Stimulated activated CD8-positive, alpha-beta memory T cell treated with anti-CD3 and anti-CD28 coated beads, Interleukin-4, amount 100 ng/mL, for 1 hour (primary cell): Measurements from ENCODE around the gene DHRS12.

Source experiments
- DNase-seq, 2 donors: peaks; one replicate each; pipeline ENCODE4 v3.0.0-alpha.2; 2020; ENCODE audit warnings: low read depth in 2 of 2, low spot score in 1 of 2

DHRS12 gene

DNA sequence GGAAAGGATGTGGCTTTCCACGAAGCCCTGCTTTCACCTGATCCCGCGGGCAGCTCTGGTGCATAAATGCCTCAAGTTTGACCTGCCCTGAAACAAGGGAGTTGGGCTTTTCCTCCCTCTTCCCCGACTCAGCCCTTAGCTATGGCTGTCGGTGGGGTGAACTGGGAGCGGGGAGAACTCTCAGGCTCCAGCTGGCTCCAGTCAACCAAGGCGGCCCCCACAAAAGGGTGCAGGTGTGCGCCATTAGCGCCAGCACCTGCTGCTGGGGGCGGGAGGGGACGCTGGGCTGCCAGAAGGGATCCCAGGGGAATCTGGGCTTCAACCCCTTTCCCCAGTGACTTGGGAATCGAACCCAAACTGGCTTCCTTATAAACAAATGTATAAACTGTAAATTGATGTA lies 7.1 kb upstream of the DHRS12 start:
- no peak for DNase-seq

DNA sequence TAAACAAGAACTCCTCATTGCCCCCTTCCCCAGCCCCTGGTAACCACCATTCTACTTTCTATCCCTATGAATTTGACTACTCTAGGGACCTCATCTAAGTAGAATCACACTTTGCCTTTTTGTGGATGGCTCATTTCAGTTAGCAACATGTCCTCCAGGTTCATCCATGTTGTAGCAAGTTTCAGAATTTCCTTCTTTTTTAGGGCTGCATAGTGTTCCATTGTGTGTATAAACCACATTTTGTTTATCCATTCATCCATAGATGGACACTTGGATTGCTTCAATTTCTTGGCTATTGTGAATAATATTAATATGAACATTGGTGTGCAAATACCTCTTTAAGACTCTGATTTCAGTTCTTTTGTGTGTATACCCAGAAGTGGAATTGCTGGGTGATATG lies 4.8 kb upstream of the DHRS12 start:
- DNase-seq, result no peak

DNA sequence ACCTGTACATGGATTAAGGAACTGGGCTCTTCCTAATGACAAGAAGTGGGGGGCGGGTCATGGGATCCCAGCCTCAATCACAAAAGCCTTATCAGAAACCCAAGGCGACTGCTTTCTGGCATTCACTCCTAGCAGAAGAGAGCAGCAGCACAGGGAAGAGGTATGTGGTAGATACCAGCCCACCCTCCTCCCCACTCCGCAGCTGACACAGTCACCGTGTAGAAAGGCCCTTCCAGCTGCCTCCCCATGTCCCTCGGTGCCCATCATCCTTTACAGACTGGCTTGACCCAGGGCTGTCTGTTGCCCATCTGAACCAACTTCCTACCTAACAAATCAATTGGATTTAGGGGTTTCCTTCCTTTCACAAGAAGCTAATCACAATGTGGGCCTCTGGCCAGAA lies 3.1 kb upstream of the DHRS12 start:
- DNase-seq, result no peak

DNA sequence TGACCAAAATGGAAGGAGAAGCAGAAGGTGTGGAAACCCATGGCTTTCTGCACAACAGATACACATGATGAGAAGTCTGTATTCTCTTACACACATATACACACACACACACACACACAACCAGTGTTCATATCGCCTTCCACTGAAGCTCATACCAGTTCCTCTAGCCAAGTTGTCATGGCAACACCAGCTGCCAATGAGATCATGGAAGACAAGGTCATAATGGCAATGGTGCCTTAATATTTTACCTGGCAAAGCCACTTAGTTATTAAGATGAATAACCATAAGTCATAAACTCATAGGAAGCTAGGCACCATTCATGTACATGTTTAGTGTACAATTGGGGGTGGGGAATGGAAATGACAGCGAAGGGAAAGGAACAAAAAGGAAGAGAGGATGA lies 2.6 kb upstream of the DHRS12 start:
- no peak for DNase-seq

DNA sequence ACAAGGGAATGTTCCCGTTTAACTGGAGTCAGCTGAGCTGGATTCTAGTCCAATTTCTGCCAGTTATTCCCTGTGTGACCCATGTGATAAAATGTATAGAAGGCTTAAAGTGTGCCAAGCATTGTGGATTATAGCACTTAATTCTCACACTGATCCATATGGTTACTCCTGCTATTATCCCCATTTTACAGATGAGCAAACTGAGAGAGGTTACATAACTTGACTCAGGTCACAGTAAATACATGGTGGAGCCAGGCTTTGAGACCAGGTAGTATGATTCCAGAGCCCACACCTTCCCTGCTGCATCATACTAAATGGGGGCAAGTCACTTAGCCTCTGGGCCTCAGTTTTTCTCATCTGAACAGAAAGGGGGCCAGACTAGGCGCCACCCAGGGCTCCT lies 2.0 kb upstream of the DHRS12 start:
- no peak for DNase-seq

DNA sequence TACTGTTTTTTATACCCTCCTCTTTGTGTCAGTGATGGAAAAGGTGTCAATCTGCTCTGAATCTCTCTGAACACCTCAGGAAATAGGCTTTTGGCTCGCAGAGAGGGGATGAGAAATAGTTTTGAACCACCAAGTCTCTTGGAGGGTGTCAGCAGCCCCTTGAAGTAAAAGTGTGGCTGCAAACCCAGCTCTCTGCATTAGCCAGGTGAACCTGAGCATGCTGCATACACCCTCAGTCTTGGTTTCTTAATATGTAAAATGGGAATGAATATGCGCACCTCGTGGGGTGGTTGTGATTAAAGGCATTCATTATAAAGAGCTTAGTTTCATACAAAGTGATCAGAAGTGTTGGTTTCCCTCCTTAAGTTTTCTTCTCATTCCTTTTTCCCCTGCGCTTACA lies 1.4 kb upstream of the DHRS12 start:
- DNase-seq, result no peak

DNA sequence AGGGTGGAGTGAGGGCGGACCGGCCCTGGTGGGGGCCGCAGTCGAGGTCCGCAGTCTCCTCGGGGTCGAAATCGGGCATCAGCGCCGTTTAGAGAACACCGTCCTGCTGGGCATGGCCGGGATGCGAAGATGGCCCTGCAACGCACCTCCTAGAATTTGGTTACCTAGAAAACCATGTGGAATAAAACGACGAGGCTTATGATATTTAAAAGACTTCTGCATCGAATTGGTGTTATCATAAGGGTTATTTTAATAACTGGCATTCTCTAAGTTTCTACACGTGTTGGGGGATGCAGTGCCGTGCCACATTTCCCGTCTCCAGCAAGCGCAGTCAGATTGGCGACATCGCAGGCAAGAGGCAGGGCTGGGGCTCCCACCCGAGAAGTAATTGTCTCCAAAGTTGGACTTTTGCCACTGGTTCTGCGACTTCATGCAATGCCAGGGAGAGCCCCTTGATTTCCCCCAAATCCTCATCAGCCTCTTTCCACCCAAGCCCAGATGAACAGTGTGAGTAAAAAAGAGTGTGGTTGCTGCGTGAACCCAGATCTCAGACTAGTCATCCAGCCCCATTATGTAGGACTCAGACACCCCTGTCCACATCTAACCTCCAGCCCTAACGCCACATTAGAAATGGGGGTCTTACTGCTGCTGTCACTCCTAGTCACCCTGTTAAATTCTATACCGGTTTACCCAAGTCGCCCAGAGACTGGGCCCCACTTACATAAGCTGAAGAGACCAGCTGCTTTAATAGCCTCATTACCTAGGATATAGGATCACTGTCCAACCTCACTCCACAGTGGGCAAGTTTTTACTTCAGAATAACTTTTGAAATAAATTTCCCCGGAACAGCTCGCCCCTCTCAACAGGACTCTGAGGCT lies 571 bp upstream of the DHRS12 start:
- DNase-seq, result peak in 1 of 2 donors; percentile 17

DNA sequence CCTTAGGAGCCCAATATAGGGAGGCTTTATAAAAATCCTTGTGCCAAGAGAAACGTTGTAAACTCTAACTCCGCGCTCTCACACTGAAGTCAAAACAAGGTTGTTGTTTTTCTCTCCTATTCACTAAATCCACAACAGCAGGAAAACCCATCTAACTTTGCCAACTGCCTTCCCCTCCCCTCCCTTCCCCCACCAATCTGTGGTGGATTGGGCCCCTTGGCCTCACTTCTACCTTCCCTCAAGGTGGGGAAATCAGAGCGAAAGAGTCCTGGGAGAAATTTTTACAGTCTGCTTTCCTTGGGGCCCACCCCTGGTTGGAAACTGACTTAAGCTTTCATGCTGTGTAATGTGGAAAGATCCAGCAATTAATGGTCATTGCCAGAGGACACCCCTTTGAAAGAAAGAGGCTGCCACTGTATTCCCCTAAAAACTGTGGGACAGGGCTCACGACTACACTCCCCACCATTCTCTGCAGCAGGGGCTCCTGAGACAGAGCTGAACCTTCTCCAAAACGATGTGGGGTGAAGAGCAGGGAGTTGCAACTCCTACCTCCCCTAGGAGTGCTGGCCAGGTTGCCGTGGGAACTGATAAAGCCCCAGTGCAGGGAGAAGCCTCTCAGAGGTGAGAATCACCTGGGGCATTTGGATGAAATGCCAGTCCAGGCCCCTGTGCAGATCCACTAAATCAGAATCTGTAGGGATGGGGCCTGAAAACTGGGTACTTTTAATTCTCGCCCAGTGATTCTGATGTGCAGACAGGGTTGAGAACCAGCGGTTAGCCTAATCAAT lies 1.1 kb downstream of the DHRS12 start:
- no peak for DNase-seq

DNA sequence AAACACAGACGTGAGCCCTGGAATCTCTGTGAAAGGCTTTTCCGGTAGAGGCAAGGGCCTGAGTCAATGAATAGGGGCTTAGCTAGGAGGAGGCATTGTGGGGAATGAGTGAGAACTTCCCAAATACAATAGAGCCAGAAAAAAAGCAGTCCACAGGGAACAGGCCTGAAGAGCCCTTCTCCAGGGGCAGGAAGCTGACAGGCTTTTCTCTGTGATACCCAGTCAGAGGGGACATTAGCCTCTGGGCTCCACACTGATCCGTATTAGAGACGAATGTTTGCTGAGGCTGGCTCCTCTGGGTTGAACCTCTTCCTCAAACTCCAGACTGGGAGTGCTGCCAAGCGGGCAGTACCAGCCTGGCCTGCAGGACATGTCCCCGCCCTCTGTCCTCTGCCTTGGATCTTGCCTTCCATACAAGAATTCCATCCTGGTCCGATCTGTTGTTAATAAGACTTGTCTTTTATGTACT lies 2.3 kb downstream of the DHRS12 start:
- no peak for DNase-seq

DNA sequence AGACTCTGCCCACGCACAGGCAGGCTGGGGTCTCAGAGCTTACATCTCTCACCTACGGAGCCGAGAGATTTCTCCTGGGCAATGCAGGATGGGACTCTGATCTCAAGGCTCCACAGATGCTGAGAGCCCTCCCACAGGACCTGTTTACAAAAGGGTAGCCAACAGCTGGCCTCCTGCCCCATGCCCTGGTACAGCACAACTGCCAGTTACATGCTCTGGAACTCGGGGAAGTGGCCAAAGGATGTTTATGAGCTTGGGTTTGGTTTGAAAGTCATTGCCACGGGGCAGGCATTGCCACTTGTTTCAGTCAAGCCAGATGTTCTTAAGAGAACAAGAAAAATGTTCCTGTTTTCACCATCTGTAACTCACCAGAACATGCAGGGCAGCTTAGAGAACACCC lies 3.5 kb downstream of the DHRS12 start:
- no peak for DNase-seq

DNA sequence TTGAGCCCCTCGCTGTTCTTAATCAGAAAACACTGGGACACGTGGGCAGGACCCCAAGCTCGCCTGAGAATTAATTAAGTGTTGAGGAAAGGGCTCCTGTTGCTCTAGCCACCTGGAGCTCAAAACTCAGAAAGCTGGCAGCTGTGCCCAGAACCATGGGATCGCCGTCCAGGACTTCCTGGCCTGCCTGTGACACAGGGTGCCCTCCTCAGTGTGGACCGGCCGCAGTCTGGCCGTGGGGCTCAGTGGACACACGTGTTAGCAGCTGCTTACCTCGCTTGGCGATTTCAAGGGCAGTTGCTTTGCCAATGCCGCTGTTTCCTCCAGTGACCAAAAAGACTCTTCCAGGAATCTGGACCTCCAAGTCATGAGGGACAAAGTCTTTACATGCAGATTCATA lies 4.7 kb downstream of the DHRS12 start:
- no peak for DNase-seq

DNA sequence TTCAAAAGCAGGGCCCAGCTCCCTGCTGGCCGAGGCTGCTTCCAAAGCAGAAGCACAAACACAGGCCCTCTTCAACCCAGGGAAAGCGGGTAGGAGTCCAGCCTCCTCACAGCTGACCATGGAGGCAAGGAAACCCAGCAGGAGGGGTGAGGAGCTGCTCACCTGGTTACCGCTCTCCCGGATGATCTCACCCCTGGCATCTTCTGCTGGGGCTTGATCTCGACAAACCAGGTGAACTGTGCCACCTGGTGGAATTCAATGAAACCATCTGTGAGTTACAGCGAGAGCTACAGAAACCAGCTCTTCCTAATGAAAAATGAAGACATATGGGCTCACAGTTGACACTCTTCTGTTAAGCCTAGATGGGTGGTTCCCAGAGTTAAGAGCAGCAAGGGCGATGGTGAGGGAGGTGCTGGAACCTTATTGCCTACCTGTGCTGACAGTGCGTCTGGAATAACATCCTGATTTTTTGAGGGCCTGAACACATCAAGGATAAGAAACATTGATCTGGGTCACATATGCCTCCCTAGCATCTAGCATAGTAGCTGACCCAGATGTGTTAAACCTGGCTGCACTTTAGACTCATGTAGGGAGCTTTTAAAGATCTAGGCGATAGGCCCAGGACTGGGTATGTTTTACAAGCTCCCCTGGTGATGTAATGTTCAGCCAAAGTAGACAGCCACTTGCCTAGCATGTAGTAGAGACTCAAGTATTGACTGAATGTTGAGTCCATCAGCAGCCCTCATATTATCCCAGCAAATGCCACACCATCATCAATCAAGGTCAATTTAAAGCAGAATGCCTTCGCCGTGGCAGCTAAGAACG lies 6.1 kb downstream of the DHRS12 start:
- peak in 1 of 2 donors; percentile 18 for DNase-seq

DNA sequence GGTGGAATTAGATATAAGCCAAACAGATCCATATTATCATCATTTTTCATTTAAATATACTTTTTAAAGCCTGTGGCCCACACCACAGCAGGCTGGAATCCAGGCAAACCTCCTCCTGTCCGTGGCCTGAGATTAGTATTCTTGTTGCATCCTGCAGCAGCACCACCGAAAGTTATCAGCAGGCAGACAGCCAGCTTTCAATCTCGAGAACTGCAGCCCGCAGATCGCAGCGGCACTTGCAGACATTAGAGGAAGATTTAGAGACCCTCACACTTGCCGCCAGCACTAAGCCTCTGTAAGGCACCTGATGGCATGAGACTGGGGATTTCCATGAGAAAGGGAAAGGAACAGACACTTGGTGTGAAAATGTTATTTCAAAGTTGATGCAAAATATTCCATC lies 7.4 kb downstream of the DHRS12 start:
- no peak for DNase-seq

DNA sequence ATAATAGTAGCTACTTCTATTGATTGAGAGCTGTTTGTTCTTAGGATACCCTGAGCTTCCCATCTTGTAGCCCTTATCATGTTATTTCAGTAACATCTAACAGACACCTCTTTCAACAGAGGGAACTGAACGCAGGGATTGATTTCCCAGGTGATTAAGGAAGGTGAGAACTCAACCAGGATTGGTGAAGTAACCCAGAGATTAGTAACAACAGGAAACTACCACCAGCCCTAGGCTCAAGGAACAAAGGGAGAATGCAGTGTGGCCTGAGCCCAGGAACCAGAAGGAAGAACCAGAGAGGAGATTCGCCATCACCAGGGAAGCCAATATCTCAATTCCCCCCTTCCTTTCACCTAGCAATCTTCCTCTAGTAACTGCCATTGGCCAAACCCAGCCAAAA lies 8.5 kb downstream of the DHRS12 start:
- no peak for DNase-seq

DNA sequence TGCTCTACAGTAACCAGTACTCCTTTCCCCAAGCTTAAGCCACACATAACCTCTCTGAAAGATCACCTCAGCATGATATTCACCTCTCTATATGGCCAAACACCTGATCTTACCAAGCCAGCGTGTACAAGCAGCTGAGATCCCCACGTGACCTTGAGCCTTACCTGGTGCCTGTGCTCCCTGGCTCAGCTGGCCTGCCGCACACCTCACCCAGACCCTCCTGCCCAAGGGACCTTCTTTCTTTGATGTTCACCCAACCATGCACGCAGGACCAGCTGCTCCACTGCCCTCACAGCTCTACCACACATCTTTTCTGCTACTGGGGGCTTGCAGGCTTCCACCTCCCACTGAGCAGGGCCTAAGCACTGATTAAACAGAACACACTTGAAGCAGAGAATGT lies 9.0 kb downstream of the DHRS12 start:
- no peak for DNase-seq

DNA sequence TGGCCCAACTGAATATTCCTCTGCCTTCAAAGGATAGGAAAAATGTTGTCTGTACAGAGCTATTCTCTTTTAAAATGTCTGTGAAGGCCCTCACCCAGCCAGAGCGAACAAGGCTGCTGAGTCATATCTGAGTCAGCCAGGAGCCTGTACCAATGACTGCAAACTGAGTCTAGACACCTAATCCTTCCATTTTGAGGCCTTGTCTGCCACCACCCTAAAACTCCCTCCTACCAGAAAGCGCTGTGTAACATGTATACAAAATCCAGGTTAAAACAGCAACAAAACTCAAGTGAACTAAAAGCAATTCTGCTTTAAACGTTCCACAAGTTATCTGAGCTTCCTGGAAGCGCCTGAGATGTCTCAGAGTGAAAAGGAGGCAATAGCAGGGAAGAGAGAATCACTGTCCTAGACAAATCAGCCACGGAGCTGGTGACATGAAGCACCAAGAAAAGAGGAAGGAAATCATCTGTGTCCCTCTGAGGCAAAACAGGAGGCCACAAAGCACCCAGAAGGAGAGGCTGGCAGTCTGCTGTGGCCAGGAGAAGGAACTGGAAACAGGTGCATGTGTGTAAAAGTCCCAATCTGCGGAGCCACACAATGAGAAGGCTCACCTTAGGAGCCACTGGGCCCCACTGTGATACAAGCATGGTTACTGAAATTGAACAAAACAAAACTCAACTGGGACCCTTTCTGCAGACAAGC lies 10.2 kb downstream of the DHRS12 start:
- DNase-seq, result no peak

DNA sequence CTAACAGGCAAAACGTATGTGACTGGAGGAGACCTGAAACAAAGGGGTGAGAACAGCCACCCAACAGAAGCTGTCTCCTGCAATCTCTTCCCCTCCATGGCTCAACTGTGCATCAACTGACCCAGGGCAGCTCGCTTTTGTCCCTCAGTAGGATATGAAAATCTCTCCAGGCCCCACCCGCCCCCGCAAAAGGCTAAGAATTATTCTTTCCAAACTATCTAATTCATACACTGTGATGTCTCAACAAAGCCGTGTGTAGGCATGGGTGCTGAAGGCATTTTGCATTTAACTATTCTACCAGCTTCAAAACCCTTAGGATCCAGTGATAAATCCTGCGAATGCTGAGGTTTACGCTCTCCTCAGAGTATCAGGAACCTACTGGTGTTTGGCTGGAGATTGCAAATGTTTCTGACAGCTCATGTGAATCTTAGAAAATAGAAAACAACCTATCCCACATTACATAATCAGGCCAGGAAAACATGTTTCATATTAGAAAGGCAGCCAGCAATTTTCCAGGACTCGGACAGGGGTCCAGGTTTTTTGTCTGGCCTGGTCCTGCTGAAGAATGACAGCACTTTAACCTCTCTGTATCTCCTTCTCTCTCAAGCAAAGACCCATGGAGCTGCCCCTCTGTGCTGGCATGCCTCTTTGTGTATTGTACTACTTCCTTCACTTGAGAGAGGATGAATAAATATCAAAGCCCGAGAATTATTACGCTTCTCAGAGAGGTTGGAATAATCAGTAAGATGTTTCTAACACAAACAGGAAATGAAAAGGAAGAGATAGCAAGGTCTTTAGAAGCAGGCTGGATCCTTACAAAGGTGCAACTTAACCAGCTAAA lies 17.3 kb downstream of the DHRS12 start:
- no peak for DNase-seq

DNA sequence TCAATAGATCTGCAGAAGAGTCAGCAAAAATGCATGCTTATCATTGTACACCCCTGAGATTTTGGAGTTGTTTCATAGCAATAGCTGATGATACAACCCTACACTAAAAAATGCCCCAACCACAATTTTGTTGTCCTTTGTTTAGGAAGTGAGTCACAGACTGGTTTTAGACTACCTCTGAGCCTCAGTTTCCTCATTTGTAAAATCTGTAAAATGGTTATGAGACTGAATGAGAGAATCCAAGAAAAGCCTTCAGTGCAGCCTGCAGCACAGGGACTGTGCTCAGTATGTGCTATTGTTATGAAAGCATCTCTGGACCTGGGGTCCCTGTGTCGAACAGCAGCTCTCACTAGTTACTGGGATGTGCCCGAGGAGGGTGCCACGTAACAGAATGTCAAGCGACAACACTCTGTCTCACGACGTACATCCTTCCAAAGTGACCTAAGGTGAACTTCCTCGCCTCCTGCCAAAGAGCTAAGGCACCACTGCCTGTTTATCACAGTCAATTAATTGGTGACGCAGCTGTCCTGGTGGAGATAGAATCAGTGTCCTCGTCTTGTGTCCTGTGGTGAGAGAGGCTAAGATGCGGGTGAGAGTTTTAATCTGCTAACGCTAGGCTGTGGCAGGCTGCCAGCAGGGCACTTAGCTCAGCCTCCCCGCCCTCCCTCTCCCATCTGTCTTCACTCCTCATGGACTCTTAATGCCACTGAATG lies 18.1 kb downstream of the DHRS12 start:
- no peak for DNase-seq

DNA sequence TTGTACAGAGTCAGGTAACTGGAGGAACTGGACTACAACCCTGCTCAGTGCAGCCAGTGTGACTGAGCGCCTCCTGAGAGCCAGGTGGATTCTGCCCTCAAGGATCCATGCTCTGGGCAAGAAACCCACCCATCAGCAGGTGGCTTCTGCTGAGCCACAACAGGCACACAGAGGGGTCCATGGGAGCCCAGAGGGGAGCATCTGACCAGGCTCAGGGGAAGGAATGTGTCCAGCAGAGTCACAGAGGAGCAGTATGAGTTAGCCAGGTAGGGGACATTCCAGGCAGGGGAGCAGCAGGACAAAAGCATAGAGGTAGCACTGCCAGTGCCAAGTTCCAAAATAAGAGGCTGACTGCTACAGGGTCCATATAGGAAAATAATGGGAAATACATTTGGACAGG lies 19.9 kb downstream of the DHRS12 start:
- DNase-seq, result no peak
